GM23248 (cell line): ENCODE data around the gene AACS.

Source experiments
- EZH2 ChIP-seq: fragments of 200-600 bp; sonication (generic); IDR thresholded peaks from 2 replicates; pipeline ENCODE4 v1.6.1; 2018; ENCODE audit warnings: antibody characterized with exemption, mild to moderate bottlenecking; ENCODE audit not compliant: insufficient read depth, poor library complexity, severe bottlenecking
- EZH2phosphoT487 ChIP-seq: fragments of 200-600 bp; sonication (generic); IDR thresholded peaks from 2 replicates; pipeline ENCODE4 v1.6.1; 2018; ENCODE audit warnings: antibody characterized with exemption, moderate library complexity, mild to moderate bottlenecking, low read depth; ENCODE audit not compliant: insufficient read depth

DNA sequence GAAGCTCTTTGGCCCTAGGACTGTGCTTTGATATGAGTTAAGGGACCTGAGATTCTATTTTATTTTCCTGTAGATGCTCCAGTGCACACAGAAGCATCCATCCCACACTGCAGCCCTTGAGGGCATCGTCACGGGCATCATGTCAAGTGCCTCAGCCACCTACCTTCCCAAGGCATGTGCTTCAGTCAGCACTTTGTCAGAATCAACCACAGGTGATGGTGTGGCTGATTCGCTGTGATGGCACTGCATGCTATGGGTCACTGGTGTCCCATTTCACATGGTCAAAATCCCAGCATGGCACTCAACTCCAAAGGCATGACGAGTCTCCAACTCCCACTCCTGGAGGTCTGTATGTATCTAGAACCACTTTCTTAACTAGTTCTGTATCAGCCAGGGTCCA lies 100.8 kb downstream of the AACS start:
- TF ChIP-seq EZH2phosphoT487 (no peak), EZH2 (no peak)
